T-helper 2 cell treated with Interferon-gamma antibody and Interleukin-4, amounts not matched to agents 5 μg/mL and 100 μg/mL, for 36 hours (primary cell): ENCODE measurements around the gene KCNIP1.
"Not testable (repeated sequence)": the region's sequence is repeated elsewhere in the genome, so short reads cannot be mapped to it uniquely, and the experiment has no call there.

Source experiments
- DNase-seq: peaks from one replicate; pipeline ENCODE4 v3.0.0; 2021; ENCODE audit warnings: low spot score
- H3K27ac Mint-ChIP-seq: one replicate; pipeline ENCODE4 v1.8.0; 2021; ENCODE audit warnings: mild to moderate bottlenecking, mixed read lengths
- H3K27me3 Mint-ChIP-seq: one replicate; pipeline ENCODE4 v1.8.0; 2021; ENCODE audit warnings: low read depth, mixed read lengths
- H3K36me3 Mint-ChIP-seq: one replicate; pipeline ENCODE4 v1.8.0; 2021; ENCODE audit warnings: low read depth, mixed read lengths
- H3K4me1 Mint-ChIP-seq: one replicate; pipeline ENCODE4 v1.8.0; 2021; ENCODE audit warnings: low read depth, mixed read lengths
- H3K4me3 Mint-ChIP-seq: one replicate; pipeline ENCODE4 v1.8.0; 2022; ENCODE audit warnings: mild to moderate bottlenecking, moderate library complexity, mixed read lengths
- H3K9me3 Mint-ChIP-seq: one replicate; pipeline ENCODE4 v1.8.0; 2021; ENCODE audit warnings: mixed read lengths

Gene KCNIP1

GRCh38 chr5:170753311-170753710 lies 249.5 kb downstream of the KCNIP1 start:
- Mint-ChIP-seq H3K4me1 (no peaks in the 10 kb centered on the region), H3K4me3 (no peak overlapping the region), H3K27ac (no peak overlapping the region), H3K36me3 (no peaks in the 10 kb centered on the region), H3K27me3 (no peaks in the 10 kb centered on the region), H3K9me3 (no peaks in the 10 kb centered on the region)
- DNase-seq: no peak

DNA sequence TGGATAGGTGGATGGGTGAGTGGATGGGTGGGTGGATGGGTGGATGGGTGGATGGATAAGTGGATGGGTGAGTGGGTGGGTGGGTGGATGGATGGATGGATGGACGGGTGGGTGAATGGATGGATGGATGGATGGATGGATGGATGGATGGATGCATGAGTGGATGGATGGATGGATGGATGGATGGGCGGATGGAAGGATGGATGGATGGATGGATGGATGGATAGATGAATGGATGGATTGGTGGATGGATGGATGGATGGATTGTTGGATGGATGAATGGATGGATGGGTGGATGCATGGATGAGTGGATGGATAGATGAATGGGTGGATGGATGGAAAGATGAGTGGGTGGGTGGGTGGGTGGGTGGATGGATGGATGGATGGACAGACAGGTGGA lies 250.7 kb downstream of the KCNIP1 start:
- H3K36me3 Mint-ChIP-seq, H3K9me3 Mint-ChIP-seq, H3K27ac Mint-ChIP-seq, H3K4me3 Mint-ChIP-seq, DNase-seq, H3K27me3 Mint-ChIP-seq, H3K4me1 Mint-ChIP-seq: not testable (repeated sequence)

GRCh38 chr5:170755679-170756456 lies 252.0 kb downstream of the KCNIP1 start:
- Mint-ChIP-seq H3K27ac (no peak overlapping the region), H3K4me3 (no peak overlapping the region), H3K27me3 (no peaks in the 10 kb centered on the region), H3K4me1 (no peaks in the 10 kb centered on the region), H3K9me3 (no peaks in the 10 kb centered on the region), H3K36me3 (no peaks in the 10 kb centered on the region)
- DNase-seq: no peak

- no peak overlapping the region for H3K27ac Mint-ChIP-seq
- H3K36me3 Mint-ChIP-seq: no peaks in the 10 kb centered on the region
- no peaks in the 10 kb centered on the region for H3K9me3 Mint-ChIP-seq
- no peak overlapping the region for H3K4me3 Mint-ChIP-seq
- no peaks in the 10 kb centered on the region for H3K4me1 Mint-ChIP-seq
- DNase-seq: no peak
- no peaks in the 10 kb centered on the region for H3K27me3 Mint-ChIP-seq
Observed at GRCh38 chr5:170756691-170757090, 252.9 kb downstream of the KCNIP1 start.

GRCh38 chr5:170757182-170757601 lies 253.4 kb downstream of the KCNIP1 start:
- Mint-ChIP-seq H3K27ac (no peak overlapping the region), H3K27me3 (no peaks in the 10 kb centered on the region)
- DNase-seq: no peak

GRCh38 chr5:170757669-170758068 lies 253.8 kb downstream of the KCNIP1 start:
- H3K36me3 Mint-ChIP-seq: no peaks in the 10 kb centered on the region
- no peak overlapping the region for H3K27ac Mint-ChIP-seq
- DNase-seq: no peak
- H3K9me3 Mint-ChIP-seq: no peaks in the 10 kb centered on the region
- H3K27me3 Mint-ChIP-seq: no peaks in the 10 kb centered on the region
- no peak overlapping the region for H3K4me3 Mint-ChIP-seq
- H3K4me1 Mint-ChIP-seq: no peaks in the 10 kb centered on the region

More at GRCh38 chr5:170757182-170757601, 253.4 kb downstream of the KCNIP1 start:
- H3K36me3 Mint-ChIP-seq: no peaks in the 10 kb centered on the region
- no peaks in the 10 kb centered on the region for H3K4me1 Mint-ChIP-seq
- no peak overlapping the region for H3K4me3 Mint-ChIP-seq
- no peaks in the 10 kb centered on the region for H3K9me3 Mint-ChIP-seq

GRCh38 chr5:170758481-170758880 lies 254.7 kb downstream of the KCNIP1 start:
- Mint-ChIP-seq H3K36me3 (no peaks in the 10 kb centered on the region), H3K4me1 (no peaks in the 10 kb centered on the region), H3K9me3 (no peaks in the 10 kb centered on the region), H3K4me3 (no peak overlapping the region), H3K27ac (no peak overlapping the region), H3K27me3 (no peaks in the 10 kb centered on the region)
- DNase-seq: no peak

DNA sequence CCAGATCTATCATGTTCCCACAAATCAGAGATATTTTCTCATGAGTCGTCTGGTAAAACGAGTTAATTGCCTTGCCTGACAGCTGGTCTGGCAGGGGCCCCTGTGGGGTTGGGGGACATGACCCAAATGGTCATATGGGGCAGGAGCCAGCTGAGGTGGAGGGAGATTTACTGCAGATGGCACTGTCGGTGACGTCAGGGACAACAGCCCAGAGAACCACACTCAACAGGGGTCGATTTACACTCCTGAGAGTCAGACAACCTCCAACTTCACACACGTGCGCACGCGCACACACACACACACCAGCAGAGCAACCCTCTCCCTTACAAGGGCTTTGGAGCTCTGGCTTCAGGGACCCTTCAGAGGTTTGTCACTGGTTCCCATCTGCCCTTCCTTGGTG lies 256.3 kb downstream of the KCNIP1 start:
- Mint-ChIP-seq H3K4me1 (no peaks in the 10 kb centered on the region), H3K27me3 (no peaks in the 10 kb centered on the region), H3K27ac (no peak overlapping the region), H3K9me3 (no peaks in the 10 kb centered on the region), H3K4me3 (no peak overlapping the region), H3K36me3 (no peaks in the 10 kb centered on the region)
- DNase-seq: no peak

GRCh38 chr5:170761048-170761707 lies 257.4 kb downstream of the KCNIP1 start:
- Mint-ChIP-seq H3K4me3 (no peak overlapping the region), H3K27ac (no peak overlapping the region), H3K36me3 (no peaks in the 10 kb centered on the region), H3K4me1 (no peaks in the 10 kb centered on the region), H3K9me3 (no peaks in the 10 kb centered on the region), H3K27me3 (no peaks in the 10 kb centered on the region)
- DNase-seq: no peak

GRCh38 chr5:170761708-170762066 lies 257.9 kb downstream of the KCNIP1 start:
- Mint-ChIP-seq H3K27ac (no peak overlapping the region), H3K27me3 (no peaks in the 10 kb centered on the region), H3K4me3 (no peak overlapping the region), H3K4me1 (no peaks in the 10 kb centered on the region), H3K36me3 (no peaks in the 10 kb centered on the region), H3K9me3 (no peaks in the 10 kb centered on the region)
- DNase-seq: no peak

DNA sequence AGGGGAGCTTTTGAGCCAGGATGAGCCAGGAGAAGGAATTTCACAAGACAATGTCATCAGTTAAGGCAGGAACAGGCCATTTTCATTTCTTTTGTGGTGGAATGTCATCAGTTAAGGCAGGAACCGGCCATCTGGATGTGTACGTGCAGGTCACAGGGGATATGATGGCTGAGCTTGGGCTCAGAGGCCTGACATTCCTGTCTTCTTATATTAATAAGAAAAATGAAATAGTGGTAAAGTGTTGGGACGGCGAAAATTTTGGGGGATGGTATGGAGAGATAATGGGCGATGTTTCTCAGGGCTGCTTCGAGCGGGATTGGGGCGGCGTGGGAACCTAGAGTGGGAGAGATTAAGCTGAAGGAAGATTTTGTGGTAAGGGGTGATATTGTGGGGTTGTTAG lies 258.5 kb downstream of the KCNIP1 start:
- H3K27ac Mint-ChIP-seq, H3K9me3 Mint-ChIP-seq, DNase-seq, H3K4me3 Mint-ChIP-seq, H3K4me1 Mint-ChIP-seq, H3K36me3 Mint-ChIP-seq, H3K27me3 Mint-ChIP-seq: not testable (repeated sequence)

- not testable (repeated sequence) for H3K9me3 Mint-ChIP-seq, DNase-seq, H3K27me3 Mint-ChIP-seq, H3K4me3 Mint-ChIP-seq, H3K27ac Mint-ChIP-seq, H3K36me3 Mint-ChIP-seq, H3K4me1 Mint-ChIP-seq
Observed at GRCh38 chr5:170765868-170766267, 262.0 kb downstream of the KCNIP1 start.

- Mint-ChIP-seq H3K9me3 (no peaks in the 10 kb centered on the region), H3K4me3 (no peak overlapping the region), H3K4me1 (no peaks in the 10 kb centered on the region), H3K36me3 (no peaks in the 10 kb centered on the region), H3K27ac (no peak overlapping the region), H3K27me3 (no peaks in the 10 kb centered on the region)
- DNase-seq: no peak
Observed at GRCh38 chr5:170769246-170769645, 265.4 kb downstream of the KCNIP1 start.

- no peaks in the 10 kb centered on the region for H3K9me3 Mint-ChIP-seq
- H3K27me3 Mint-ChIP-seq: no peaks in the 10 kb centered on the region
- no peaks in the 10 kb centered on the region for H3K4me1 Mint-ChIP-seq
Observed at GRCh38 chr5:170769898-170770416, 266.1 kb downstream of the KCNIP1 start.

More at GRCh38 chr5:170769898-170770416, 266.1 kb downstream of the KCNIP1 start:
- no peak for DNase-seq
- Mint-ChIP-seq H3K4me3 (no peak overlapping the region), H3K27ac (no peak overlapping the region), H3K36me3 (no peaks in the 10 kb centered on the region)
